Uterus (tissue), 2 donors: Measurements from ENCODE around the gene TLCD3A.
"Not testable (repeated sequence)": the region's sequence is repeated elsewhere in the genome, so short reads cannot be mapped to it uniquely, and the experiment has no call there.

Experiments
- POLR2A ChIP-seq, 2 donors: fragments of 450-650 bp; IDR thresholded peaks; one replicate each; pipeline ENCODE4 v1.6.1; 2016; ENCODE audit warnings: antibody characterized with exemption in 2 of 2, mild to moderate bottlenecking in 1 of 2, moderate library complexity in 1 of 2
- TF ChIP-seq, protein P1 (sequence below), 4 experiments: fragments of 200-600 bp in 2 of 4; fragments of 450-650 bp in 2 of 4; sonication (generic) in 2 of 4; IDR thresholded peaks; one replicate each; pipeline ENCODE4 v1.5.1; 2016 to 2019; ENCODE audit warnings: antibody characterized with exemption in 4 of 4, mild to moderate bottlenecking in 2 of 4, moderate library complexity in 1 of 4

DNA sequence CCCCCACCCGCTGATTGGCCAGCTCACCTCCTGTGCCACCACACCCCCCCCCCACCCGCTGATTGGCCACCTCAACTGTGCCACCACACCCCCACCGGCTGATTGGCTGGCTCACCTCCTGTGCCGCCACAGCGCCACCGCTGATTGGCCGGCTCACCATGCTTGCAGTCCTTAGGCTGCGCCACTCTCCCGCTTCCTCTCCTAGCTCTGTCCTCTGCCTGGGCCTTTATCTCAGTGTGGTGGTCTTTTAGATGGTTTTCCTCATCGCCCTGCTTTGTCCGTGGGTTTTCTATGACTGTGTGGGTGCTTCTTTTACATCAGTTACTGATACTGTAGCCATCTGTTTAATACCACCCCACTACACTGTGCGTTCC lies 58.5 kb downstream of the TLCD3A start:
- TF ChIP-seq POLR2A (IDR thresholded peaks at IDR 0.05) = not testable (repeated sequence)
- TF ChIP-seq, protein P1, sequence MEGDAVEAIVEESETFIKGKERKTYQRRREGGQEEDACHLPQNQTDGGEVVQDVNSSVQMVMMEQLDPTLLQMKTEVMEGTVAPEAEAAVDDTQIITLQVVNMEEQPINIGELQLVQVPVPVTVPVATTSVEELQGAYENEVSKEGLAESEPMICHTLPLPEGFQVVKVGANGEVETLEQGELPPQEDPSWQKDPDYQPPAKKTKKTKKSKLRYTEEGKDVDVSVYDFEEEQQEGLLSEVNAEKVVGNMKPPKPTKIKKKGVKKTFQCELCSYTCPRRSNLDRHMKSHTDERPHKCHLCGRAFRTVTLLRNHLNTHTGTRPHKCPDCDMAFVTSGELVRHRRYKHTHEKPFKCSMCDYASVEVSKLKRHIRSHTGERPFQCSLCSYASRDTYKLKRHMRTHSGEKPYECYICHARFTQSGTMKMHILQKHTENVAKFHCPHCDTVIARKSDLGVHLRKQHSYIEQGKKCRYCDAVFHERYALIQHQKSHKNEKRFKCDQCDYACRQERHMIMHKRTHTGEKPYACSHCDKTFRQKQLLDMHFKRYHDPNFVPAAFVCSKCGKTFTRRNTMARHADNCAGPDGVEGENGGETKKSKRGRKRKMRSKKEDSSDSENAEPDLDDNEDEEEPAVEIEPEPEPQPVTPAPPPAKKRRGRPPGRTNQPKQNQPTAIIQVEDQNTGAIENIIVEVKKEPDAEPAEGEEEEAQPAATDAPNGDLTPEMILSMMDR (IDR thresholded peaks at IDR 0.05) = not testable (repeated sequence)
